ENCODE measurements around the gene NFIB. TPM values are rescaled to one million over a fixed set of nuclear protein-coding genes. Genes with fewer than 3 reads are reported as not detected.

The NFIB gene
- polyA plus RNA-seq, 1 of the 3 experiments (the other 2 are of a cell fraction), result 9.2 TPM

DNA sequence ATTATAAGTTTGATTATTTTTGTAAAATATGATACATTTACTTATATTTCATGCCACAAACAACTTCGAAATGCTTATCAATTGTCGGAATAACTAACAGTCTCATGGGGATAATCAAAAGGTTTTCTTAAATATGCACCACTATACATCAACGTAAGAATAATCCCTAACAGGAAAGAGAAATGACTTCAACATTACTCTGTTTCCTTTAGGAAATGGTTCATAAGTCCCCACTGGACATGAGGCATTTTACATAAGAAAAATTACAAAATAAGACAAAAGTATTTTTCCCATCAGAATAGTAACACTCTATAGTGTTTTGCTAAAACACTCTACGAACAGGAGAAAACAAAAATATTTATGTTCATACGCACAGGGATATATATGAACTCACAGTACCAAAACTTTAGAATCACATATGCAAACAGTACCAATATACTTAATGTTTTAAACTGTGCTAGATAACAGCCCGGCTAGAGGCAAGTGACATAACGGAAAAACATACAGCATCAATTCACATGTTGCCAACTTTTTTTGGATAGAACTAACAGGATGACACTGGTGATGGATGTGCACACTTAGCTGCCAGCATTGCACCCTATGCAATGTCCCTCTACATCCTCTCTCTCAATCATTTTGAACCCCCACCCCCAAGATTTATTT lies 120.5 kb downstream of the NFIB start:
- WGBS (ENCODE audit: low lambda C conversion rate), result 85% methylated on average over 7 of the region's 7 CpGs
- Histone ChIP-seq H3F3A (replicated peaks; ENCODE audit: insufficient read depth) (no peaks in the 10 kb centered on the region), H3K79me2 (ENCODE audit: insufficient read depth) (peaks cover 84% of the 10 kb centered on the region), H3K27ac (ENCODE audit: low read depth in 2 of 2, low read length in 1 of 2) (no peak overlapping the region), H3K4me2 (no peak overlapping the region), H2AFZ (ENCODE audit: low read depth) (no peak overlapping the region), H3K9me3 (no peaks in the 10 kb centered on the region), H3K9ac (no peak overlapping the region), H3K4me3 (ENCODE audit: low read depth in 2 of 2, low read length in 1 of 2) (no peak overlapping the region), H4K20me1 (ENCODE audit: insufficient read depth) (peaks cover 7% of the 10 kb centered on the region; the same call in 1 of the 2 replicates), H3K9me2 (no peaks in the 10 kb centered on the region), H3K4me1 (ENCODE audit: control insufficient read depth in 1 of 2, insufficient read depth in 2 of 2, low read depth in 1 of 2, low read length in 1 of 2) (peaks cover 10 to 29% of the 10 kb centered on the region in 2 experiments; a peak in 3 of 4 replicates), H3K27me3 (ENCODE audit: insufficient read depth) (no peaks in the 10 kb centered on the region), H3K36me3 (replicated peaks in 1 of 2; ENCODE audit: control insufficient read depth in 1 of 2, insufficient read depth in 2 of 2, low read length in 1 of 2) (no peaks in the 10 kb centered on the region)
- TF ChIP-seq ELF1 (IDR thresholded peaks at IDR 0.05) (no peak), TAF1 (IDR thresholded peaks at IDR 0.05; ENCODE audit: borderline replicate concordance, low read depth, low read length) (no peak), GATA2 (CRISPR knock-in tag; IDR thresholded peaks at IDR 0.05) (no peak), MXI1 (IDR thresholded peaks at IDR 0.05; ENCODE audit: low read depth, low read length) (no peak), RAD21 (IDR thresholded peaks at IDR 0.05; ENCODE audit: low read length) (no peak), EZH2phosphoT487 (IDR thresholded peaks at IDR 0.05; ENCODE audit: borderline replicate concordance, low read depth) (no peak), FOSL2 (IDR thresholded peaks at IDR 0.05; ENCODE audit: borderline replicate concordance, low read depth) (no peak), RXRA (IDR thresholded peaks at IDR 0.05; ENCODE audit: borderline replicate concordance, low read depth) (no peak), TEAD4 (IDR thresholded peaks at IDR 0.05; ENCODE audit: borderline replicate concordance, insufficient read depth) (no peak), YY1 (IDR thresholded peaks at IDR 0.05; ENCODE audit: low read depth) (no peak), RCOR1 (IDR thresholded peaks at IDR 0.05; ENCODE audit: low read length) (no peak), CHD2 (IDR thresholded peaks at IDR 0.05; ENCODE audit: low read length, partially characterized antibody) (no peak), FOXJ3 (CRISPR knock-in tag; IDR thresholded peaks at IDR 0.05) (no peak)
- TF ChIP-seq, protein P1, sequence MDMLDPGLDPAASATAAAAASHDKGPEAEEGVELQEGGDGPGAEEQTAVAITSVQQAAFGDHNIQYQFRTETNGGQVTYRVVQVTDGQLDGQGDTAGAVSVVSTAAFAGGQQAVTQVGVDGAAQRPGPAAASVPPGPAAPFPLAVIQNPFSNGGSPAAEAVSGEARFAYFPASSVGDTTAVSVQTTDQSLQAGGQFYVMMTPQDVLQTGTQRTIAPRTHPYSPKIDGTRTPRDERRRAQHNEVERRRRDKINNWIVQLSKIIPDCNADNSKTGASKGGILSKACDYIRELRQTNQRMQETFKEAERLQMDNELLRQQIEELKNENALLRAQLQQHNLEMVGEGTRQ (IDR thresholded peaks at IDR 0.05; ENCODE audit: borderline replicate concordance, low read depth, low read length), result no peak
- CTCF ChIA-PET, result interaction anchor here (2.2 kb wide), 1 partner anchor 241 kb away, joined by 5 read pairs; no protein-coding TSS in a partner anchor
- DNase-seq, result no peak
- POLR2A ChIA-PET, result no interaction called here

DNA sequence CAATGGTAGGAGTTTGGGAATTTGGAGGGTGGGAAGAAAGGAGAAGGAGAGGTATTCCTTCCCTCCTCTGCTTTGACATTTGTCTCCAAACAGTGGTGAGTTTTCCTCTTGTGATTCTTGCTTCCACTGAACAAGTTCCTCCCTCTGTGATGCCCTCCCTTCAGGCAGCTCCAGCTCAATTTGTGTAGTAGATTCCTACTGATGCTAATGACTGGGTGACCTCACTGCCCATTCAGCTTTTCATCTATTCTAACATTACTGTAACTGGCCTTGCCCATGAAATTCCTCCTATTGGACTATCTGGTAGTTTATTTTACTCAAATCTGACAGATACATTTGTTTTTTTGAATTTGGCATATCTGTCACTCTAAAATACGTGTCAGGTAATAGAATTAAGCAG lies 121.4 kb downstream of the NFIB start:
- Histone ChIP-seq H4K20me1 (ENCODE audit: insufficient read depth) (peaks cover 11% of the 10 kb centered on the region; the same call in 1 of the 2 replicates), H3K4me2 (no peak overlapping the region), H3K9me3 (no peaks in the 10 kb centered on the region), H3K27ac (ENCODE audit: low read depth in 2 of 2, low read length in 1 of 2) (no peak overlapping the region), H3F3A (replicated peaks; ENCODE audit: insufficient read depth) (no peaks in the 10 kb centered on the region), H3K9me2 (no peaks in the 10 kb centered on the region), H3K27me3 (ENCODE audit: insufficient read depth) (no peaks in the 10 kb centered on the region), H3K4me3 (ENCODE audit: low read depth in 2 of 2, low read length in 1 of 2) (no peak overlapping the region), H2AFZ (ENCODE audit: low read depth) (no peak overlapping the region), H3K79me2 (ENCODE audit: insufficient read depth) (peaks cover 80% of the 10 kb centered on the region), H3K4me1 (ENCODE audit: control insufficient read depth in 1 of 2, insufficient read depth in 2 of 2, low read depth in 1 of 2, low read length in 1 of 2) (peaks cover 10 to 29% of the 10 kb centered on the region in 2 experiments; a peak in 3 of 4 replicates), H3K36me3 (replicated peaks in 1 of 2; ENCODE audit: control insufficient read depth in 1 of 2, insufficient read depth in 2 of 2, low read length in 1 of 2) (no peaks in the 10 kb centered on the region), H3K9ac (no peak overlapping the region)
- no peak for DNase-seq
- ChIA-PET CTCF (interaction anchor here (1.4 kb wide), 1 partner anchor 78 kb away, joined by 5 read pairs; no protein-coding TSS in a partner anchor), POLR2A (no interaction called here)
- TF ChIP-seq FOXJ3 (CRISPR knock-in tag; IDR thresholded peaks at IDR 0.05) (no peak), MXI1 (IDR thresholded peaks at IDR 0.05; ENCODE audit: low read depth, low read length) (no peak), FOSL2 (IDR thresholded peaks at IDR 0.05; ENCODE audit: borderline replicate concordance, low read depth) (no peak), YY1 (IDR thresholded peaks at IDR 0.05; ENCODE audit: low read depth) (no peak), SMC3 (IDR thresholded peaks at IDR 0.05; ENCODE audit: low read depth, low read length) (no peak)
- TF ChIP-seq, protein P2, sequence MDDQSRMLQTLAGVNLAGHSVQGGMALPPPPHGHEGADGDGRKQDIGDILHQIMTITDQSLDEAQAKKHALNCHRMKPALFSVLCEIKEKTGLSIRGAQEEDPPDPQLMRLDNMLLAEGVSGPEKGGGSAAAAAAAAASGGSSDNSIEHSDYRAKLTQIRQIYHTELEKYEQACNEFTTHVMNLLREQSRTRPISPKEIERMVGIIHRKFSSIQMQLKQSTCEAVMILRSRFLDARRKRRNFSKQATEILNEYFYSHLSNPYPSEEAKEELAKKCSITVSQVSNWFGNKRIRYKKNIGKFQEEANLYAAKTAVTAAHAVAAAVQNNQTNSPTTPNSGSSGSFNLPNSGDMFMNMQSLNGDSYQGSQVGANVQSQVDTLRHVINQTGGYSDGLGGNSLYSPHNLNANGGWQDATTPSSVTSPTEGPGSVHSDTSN (IDR thresholded peaks at IDR 0.05), result no peak
- TF ChIP-seq, protein P3, sequence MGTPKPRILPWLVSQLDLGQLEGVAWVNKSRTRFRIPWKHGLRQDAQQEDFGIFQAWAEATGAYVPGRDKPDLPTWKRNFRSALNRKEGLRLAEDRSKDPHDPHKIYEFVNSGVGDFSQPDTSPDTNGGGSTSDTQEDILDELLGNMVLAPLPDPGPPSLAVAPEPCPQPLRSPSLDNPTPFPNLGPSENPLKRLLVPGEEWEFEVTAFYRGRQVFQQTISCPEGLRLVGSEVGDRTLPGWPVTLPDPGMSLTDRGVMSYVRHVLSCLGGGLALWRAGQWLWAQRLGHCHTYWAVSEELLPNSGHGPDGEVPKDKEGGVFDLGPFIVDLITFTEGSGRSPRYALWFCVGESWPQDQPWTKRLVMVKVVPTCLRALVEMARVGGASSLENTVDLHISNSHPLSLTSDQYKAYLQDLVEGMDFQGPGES (IDR thresholded peaks at IDR 0.05; ENCODE audit: low read depth, low read length), result no peak
- TF ChIP-seq, protein P4, sequence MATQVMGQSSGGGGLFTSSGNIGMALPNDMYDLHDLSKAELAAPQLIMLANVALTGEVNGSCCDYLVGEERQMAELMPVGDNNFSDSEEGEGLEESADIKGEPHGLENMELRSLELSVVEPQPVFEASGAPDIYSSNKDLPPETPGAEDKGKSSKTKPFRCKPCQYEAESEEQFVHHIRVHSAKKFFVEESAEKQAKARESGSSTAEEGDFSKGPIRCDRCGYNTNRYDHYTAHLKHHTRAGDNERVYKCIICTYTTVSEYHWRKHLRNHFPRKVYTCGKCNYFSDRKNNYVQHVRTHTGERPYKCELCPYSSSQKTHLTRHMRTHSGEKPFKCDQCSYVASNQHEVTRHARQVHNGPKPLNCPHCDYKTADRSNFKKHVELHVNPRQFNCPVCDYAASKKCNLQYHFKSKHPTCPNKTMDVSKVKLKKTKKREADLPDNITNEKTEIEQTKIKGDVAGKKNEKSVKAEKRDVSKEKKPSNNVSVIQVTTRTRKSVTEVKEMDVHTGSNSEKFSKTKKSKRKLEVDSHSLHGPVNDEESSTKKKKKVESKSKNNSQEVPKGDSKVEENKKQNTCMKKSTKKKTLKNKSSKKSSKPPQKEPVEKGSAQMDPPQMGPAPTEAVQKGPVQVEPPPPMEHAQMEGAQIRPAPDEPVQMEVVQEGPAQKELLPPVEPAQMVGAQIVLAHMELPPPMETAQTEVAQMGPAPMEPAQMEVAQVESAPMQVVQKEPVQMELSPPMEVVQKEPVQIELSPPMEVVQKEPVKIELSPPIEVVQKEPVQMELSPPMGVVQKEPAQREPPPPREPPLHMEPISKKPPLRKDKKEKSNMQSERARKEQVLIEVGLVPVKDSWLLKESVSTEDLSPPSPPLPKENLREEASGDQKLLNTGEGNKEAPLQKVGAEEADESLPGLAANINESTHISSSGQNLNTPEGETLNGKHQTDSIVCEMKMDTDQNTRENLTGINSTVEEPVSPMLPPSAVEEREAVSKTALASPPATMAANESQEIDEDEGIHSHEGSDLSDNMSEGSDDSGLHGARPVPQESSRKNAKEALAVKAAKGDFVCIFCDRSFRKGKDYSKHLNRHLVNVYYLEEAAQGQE (IDR thresholded peaks at IDR 0.05; ENCODE audit: low read depth, low read length), result no peak
- WGBS (ENCODE audit: low lambda C conversion rate), result 93% methylated on average over 1 of the region's 1 CpG

Measured in SK-N-SH (cell line).